Panc1 (cell line): ENCODE measurements around the gene GGT5. TPM values are rescaled to one million over a fixed set of nuclear protein-coding genes. Genes with fewer than 3 reads are reported as not detected.
A peak's percentile ranks its signal among the peaks of the same experiment; 100 is the strongest.

Experiments
- ATAC-seq: fragments of 200-7000 bp; cut with Tn5 transposase; 2 replicates; pipeline ENCODE4 v1.9.1; 2020; ENCODE audit warnings: mild to moderate bottlenecking, moderate library complexity
- BruUV-seq: library from RNA; stranded (reverse); fragments of 400-500 nt; replicated peaks from 2 replicates; lab custom pipeline; 2021; lab: Mats Ljungman, UMichigan
- CTCF ChIA-PET: fragments of 300-600 bp; sonication (Branson Sonifier 250); formaldehyde crosslinking; loops from one replicate; lab custom pipeline; 2022; ENCODE audit warnings: antibody characterized with exemption; lab: Charles Lee
- POLR2A ChIA-PET: fragments of 300-600 bp; sonication (Branson Sonifier 250); formaldehyde crosslinking; loops from one replicate; lab custom pipeline; 2022; ENCODE audit warnings: antibody characterized with exemption; lab: Charles Lee
- DNase-seq: peaks from one replicate; pipeline ENCODE4 v3.0.0-alpha.2; 2010; ENCODE audit warnings: low read depth, low spot score
- H3K27ac ChIP-seq: 2 replicates; pipeline ENCODE4 v1.5.1; 2011; ENCODE audit warnings: mild to moderate bottlenecking, low read length, inconsistent platforms
- H3K27me3 ChIP-seq: fragments of 200-500 bp; sonication (Bioruptor generic); 2 replicates; pipeline ENCODE4 v1.6.0; 2014; ENCODE audit warnings: low read length, inconsistent platforms; ENCODE audit not compliant: control insufficient read depth, insufficient read depth
- H3K36me3 ChIP-seq: fragments of 200-500 bp; sonication (Bioruptor generic); 2 replicates; pipeline ENCODE4 v1.5.1; 2014; ENCODE audit warnings: inconsistent platforms, mild to moderate bottlenecking, low read length, moderate library complexity; ENCODE audit not compliant: control insufficient read depth, insufficient read depth
- H3K4me1 ChIP-seq: 2 replicates; pipeline ENCODE4 v1.5.1; 2011; ENCODE audit warnings: inconsistent platforms, mild to moderate bottlenecking, low read length, moderate library complexity; ENCODE audit not compliant: control insufficient read depth, insufficient read depth
- H3K4me3 ChIP-seq, 2 experiments: 2 replicates each; pipeline ENCODE4 v1.5.1; 2011 to 2012; ENCODE audit warnings: low read depth in 2 of 2, low read length in 2 of 2, mild to moderate bottlenecking in 2 of 2, inconsistent platforms in 1 of 2, moderate library complexity in 1 of 2
- H3K9me3 ChIP-seq: fragments of 200-500 bp; sonication (Bioruptor generic); 2 replicates; pipeline ENCODE4 v1.5.1; 2014; ENCODE audit warnings: low read depth, mild to moderate bottlenecking, inconsistent platforms, low read length, moderate library complexity; ENCODE audit not compliant: control insufficient read depth, insufficient read depth
- CTCF ChIP-seq: fragments of 450-650 bp; IDR thresholded peaks from 2 replicates; pipeline ENCODE4 v1.5.1; 2017; ENCODE audit warnings: mild to moderate bottlenecking
- POLR2AphosphoS5 ChIP-seq: IDR thresholded peaks from 2 replicates; pipeline ENCODE4 v1.6.1; 2012; ENCODE audit warnings: mild to moderate bottlenecking, low read depth, low read length, moderate library complexity
- REST ChIP-seq, 2 experiments: IDR thresholded peaks; 2 replicates each; pipeline ENCODE4 v1.6.1; 2011 to 2012; ENCODE audit warnings: low read depth in 2 of 2, control low read depth in 1 of 2, low read length in 1 of 2, mild to moderate bottlenecking in 1 of 2, moderate library complexity in 1 of 2; ENCODE audit not compliant: insufficient read depth in 1 of 2
- SIN3A ChIP-seq: IDR thresholded peaks from 2 replicates; pipeline ENCODE4 v1.6.1; 2012; ENCODE audit warnings: low read depth, mild to moderate bottlenecking, low read length, moderate library complexity, borderline replicate concordance; ENCODE audit not compliant: insufficient read depth
- TCF7L2 ChIP-seq: IDR thresholded peaks from 2 replicates; pipeline ENCODE4 v1.6.1; 2011; ENCODE audit warnings: mild to moderate bottlenecking, low read depth, low read length, inconsistent platforms
- in situ Hi-C: cut with HindIII; loops from 2 replicates; pipeline ENCODE4 v1.10.0; 2016; ENCODE audit warnings: low sequenced_read_pairs, low pct_unique_long_range_greater_than_20kb
- intact Hi-C: fragments of 100-400 bp; cut with micrococcal nuclease; formaldehyde crosslinking; loops from one replicate; pipeline ENCODE4 v1.10.0; 2022; ENCODE audit not compliant: unreplicated experiment
- total RNA-seq: library from RNA; stranded (reverse); gene quantifications from one replicate; pipeline ENCODE4 v1.2.1, GENCODE V29; 2021; ENCODE audit not compliant: unreplicated experiment

Gene GGT5
- total RNA-seq, 1 experiment from 2014 or later, result 3.6 TPM

GRCh38 chr22:24175160-24175808, 69.6 kb downstream of the GGT5 start:
- TF ChIP-seq SIN3A (no peak), POLR2AphosphoS5 (no peak), TCF7L2 (no peak), CTCF (peak; percentile 86), REST (IDR thresholded peaks at IDR 0.05; ENCODE audit: insufficient read depth in 1 of 2, low read depth in 2 of 2, low read length in 1 of 2) (no peak)
- Histone ChIP-seq H3K27ac (no peak overlapping the region), H3K4me1 (no peaks in the 10 kb centered on the region), H3K27me3 (no peaks in the 10 kb centered on the region), H3K9me3 (no peaks in the 10 kb centered on the region), H3K36me3 (no peaks in the 10 kb centered on the region), H3K4me3 (no peak overlapping the region)
- intact Hi-C loops, result no loop called here
- ChIA-PET CTCF (interaction anchor here (0.6 to 1.6 kb wide), 4 partner anchors 18 to 46 kb away, joined by 3 to 7 read pairs (median 4); no protein-coding TSS in a partner anchor), POLR2A (no interaction called here)
- DNase-seq (no peak), ATAC-seq (peak; percentile 87)
- no TSS peak for BruUV-seq
- in situ Hi-C loops, result no loop called here

- no peak for TF ChIP-seq CTCF
- TF ChIP-seq TCF7L2, result no peak
- no peak for TF ChIP-seq POLR2AphosphoS5
- TF ChIP-seq SIN3A, result no peak
- TF ChIP-seq REST (IDR thresholded peaks at IDR 0.05; ENCODE audit: insufficient read depth in 1 of 2, low read depth in 2 of 2, low read length in 1 of 2), result no peak
- H3K36me3 ChIP-seq, result no peaks in the 10 kb centered on the region
- H3K27me3 ChIP-seq, result no peaks in the 10 kb centered on the region
- ChIA-PET CTCF (no interaction called here), POLR2A (no interaction called here)
- intact Hi-C loops, result no loop called here
- in situ Hi-C loops, result no loop called here
- H3K4me3 ChIP-seq, result no peak overlapping the region
- DNase-seq (no peak), ATAC-seq (no peak)
- no peaks in the 10 kb centered on the region for H3K9me3 ChIP-seq
- no TSS peak for BruUV-seq
- H3K27ac ChIP-seq, result no peak overlapping the region
- H3K4me1 ChIP-seq, result no peaks in the 10 kb centered on the region
Measured at GRCh38 chr22:24171822-24172221, 73.1 kb downstream of the GGT5 start.
